Mammary epithelial cell (primary cell): ENCODE data around the gene ZP4.

Source experiments
- EZH2 ChIP-seq: IDR thresholded peaks from 2 replicates; pipeline ENCODE4 v1.6.1; 2012; ENCODE audit warnings: low read length, inconsistent platforms, borderline replicate concordance
- TF ChIP-seq, protein P1 (sequence below), 2 donors: IDR thresholded peaks in 1 of 2; conservative IDR thresholded peaks in 1 of 2; 2 replicates each; pipeline ENCODE4 v1.5.1; 2011 to 2012; ENCODE audit warnings: inconsistent platforms in 2 of 2, low read length in 2 of 2, mild to moderate bottlenecking in 2 of 2, control low read depth in 1 of 2, low read depth in 1 of 2; ENCODE audit not compliant: insufficient read depth in 1 of 2; ENCODE audit errors: extremely low read depth in 1 of 2

DNA sequence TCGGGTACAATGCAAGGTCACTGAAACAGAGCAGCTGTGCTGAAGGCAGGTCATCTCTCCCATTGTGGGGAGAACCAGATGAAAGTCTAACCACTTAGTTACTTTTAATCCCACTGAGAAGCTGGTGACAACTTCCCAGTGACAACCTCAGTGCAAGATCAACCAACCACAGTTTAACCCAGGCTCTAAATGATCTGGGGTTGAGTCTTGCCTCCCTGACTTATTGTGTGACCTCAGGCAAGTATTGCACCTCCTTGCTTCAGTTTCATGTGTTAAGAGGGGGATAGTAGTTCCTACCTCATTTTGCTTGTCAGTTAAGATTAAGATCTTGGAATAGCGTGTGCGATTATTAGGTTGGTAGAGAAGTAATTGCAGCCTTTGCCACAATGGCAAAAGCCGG is 3.2 kb downstream of the ZP4 start:
- TF ChIP-seq, protein P1, sequence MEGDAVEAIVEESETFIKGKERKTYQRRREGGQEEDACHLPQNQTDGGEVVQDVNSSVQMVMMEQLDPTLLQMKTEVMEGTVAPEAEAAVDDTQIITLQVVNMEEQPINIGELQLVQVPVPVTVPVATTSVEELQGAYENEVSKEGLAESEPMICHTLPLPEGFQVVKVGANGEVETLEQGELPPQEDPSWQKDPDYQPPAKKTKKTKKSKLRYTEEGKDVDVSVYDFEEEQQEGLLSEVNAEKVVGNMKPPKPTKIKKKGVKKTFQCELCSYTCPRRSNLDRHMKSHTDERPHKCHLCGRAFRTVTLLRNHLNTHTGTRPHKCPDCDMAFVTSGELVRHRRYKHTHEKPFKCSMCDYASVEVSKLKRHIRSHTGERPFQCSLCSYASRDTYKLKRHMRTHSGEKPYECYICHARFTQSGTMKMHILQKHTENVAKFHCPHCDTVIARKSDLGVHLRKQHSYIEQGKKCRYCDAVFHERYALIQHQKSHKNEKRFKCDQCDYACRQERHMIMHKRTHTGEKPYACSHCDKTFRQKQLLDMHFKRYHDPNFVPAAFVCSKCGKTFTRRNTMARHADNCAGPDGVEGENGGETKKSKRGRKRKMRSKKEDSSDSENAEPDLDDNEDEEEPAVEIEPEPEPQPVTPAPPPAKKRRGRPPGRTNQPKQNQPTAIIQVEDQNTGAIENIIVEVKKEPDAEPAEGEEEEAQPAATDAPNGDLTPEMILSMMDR (conservative IDR thresholded peaks at IDR 0.05 in 1 of 2, IDR thresholded peaks at IDR 0.05 in 1 of 2; ENCODE audit: extremely low read depth in 1 of 2, insufficient read depth in 1 of 2, low read depth in 1 of 2, low read length in 2 of 2): no peak
- TF ChIP-seq EZH2: no peak
